Vagina (tissue), 2 donors: Measurements from ENCODE around the gene NUAK1. TPM values are rescaled to one million over a fixed set of nuclear protein-coding genes. Genes with fewer than 3 reads are reported as not detected.

ENCODE experiments used
- DNase-seq, 2 donors: peaks; one replicate each; pipeline ENCODE4 v3.0.0-alpha.2; 2017; ENCODE audit errors: extremely low spot score in 2 of 2
- H3K27ac ChIP-seq: fragments of 200-600 bp; sonication (generic); one replicate; pipeline ENCODE4 v1.5.1; 2019
- H3K27me3 ChIP-seq: fragments of 200-600 bp; sonication (generic); one replicate; pipeline ENCODE4 v1.5.1; 2019
- H3K36me3 ChIP-seq, 2 donors: fragments of 200-600 bp; sonication (generic); one replicate each; pipeline ENCODE4 v1.5.1; 2017 to 2019
- H3K4me1 ChIP-seq: fragments of 200-600 bp; sonication (generic); one replicate; pipeline ENCODE4 v1.5.1; 2019
- H3K4me3 ChIP-seq, 2 donors: fragments of 200-600 bp; sonication (generic); 1 replicate in 1 of 2; 2 replicates in 1 of 2; pipeline ENCODE4 v1.5.1; 2016 to 2019
- H3K9me3 ChIP-seq: fragments of 200-600 bp; sonication (generic); one replicate; pipeline ENCODE4 v1.5.1; 2019
- CTCF ChIP-seq, 3 experiments: fragments of 450-650 bp in 2 of 3; fragments of 200-600 bp in 1 of 3; sonication (generic) in 1 of 3; IDR thresholded peaks; one replicate each; pipeline ENCODE4 v1.5.1; 2017 to 2019; ENCODE audit warnings: antibody characterized with exemption in 3 of 3, mild to moderate bottlenecking in 2 of 3, moderate library complexity in 2 of 3
- POLR2A ChIP-seq, 2 donors: fragments of 450-650 bp; IDR thresholded peaks; one replicate each; pipeline ENCODE4 v1.6.1; 2017; ENCODE audit warnings: antibody characterized with exemption in 2 of 2, mild to moderate bottlenecking in 2 of 2, moderate library complexity in 2 of 2
- POLR2AphosphoS5 ChIP-seq, 2 donors: sonication (generic); formaldehyde crosslinking; IDR thresholded peaks; one replicate each; pipeline ENCODE4 v1.9.0; 2017; ENCODE audit warnings: antibody characterized with exemption in 2 of 2, mild to moderate bottlenecking in 2 of 2, low read depth in 1 of 2; ENCODE audit not compliant: insufficient read depth in 1 of 2
- intact Hi-C: fragments of 100-400 bp; cut with DNase I; formaldehyde crosslinking; loops from one replicate; pipeline ENCODE4 v1.15.1; 2023
- total RNA-seq: library from RNA; depleted of rRNA; stranded (reverse); fragments of >200 nt; gene quantifications from one replicate; pipeline ENCODE4 v1.2.3, GENCODE V29; 2016

Gene NUAK1
- total RNA-seq, 1 donor from 2014 or later: 22.8 TPM

- H3K27ac ChIP-seq: peak overlapping the region; percentile 94
- peaks cover 76% of the 10 kb centered on the region for H3K4me1 ChIP-seq
Observed at GRCh38 chr12:106133136-106134087, 5.3 kb downstream of the NUAK1 start.

GRCh38 chr12:106132175-106133135 is 6.3 kb downstream of the NUAK1 start:
- intact Hi-C loops: no loop called here
- Histone ChIP-seq H3K27ac (peak overlapping the region; percentile 62), H3K4me3 (no peak overlapping the region), H3K9me3 (no peaks in the 10 kb centered on the region), H3K36me3 (no peaks in the 10 kb centered on the region), H3K4me1 (peaks cover 86% of the 10 kb centered on the region), H3K27me3 (no peaks in the 10 kb centered on the region)
- no peak for DNase-seq
- TF ChIP-seq POLR2AphosphoS5 (IDR thresholded peaks at IDR 0.05; ENCODE audit: insufficient read depth in 1 of 2, low read depth in 1 of 2) (no peak), POLR2A (IDR thresholded peaks at IDR 0.05) (no peak), CTCF (IDR thresholded peaks at IDR 0.05) (no peak)

More at GRCh38 chr12:106133136-106134087, 5.3 kb downstream of the NUAK1 start:
- intact Hi-C loops: no loop called here
- Histone ChIP-seq H3K9me3 (no peaks in the 10 kb centered on the region), H3K36me3 (no peaks in the 10 kb centered on the region), H3K27me3 (no peaks in the 10 kb centered on the region), H3K4me3 (no peak overlapping the region)
- TF ChIP-seq POLR2A (IDR thresholded peaks at IDR 0.05): no peak
- no peak for TF ChIP-seq CTCF (IDR thresholded peaks at IDR 0.05)
- TF ChIP-seq POLR2AphosphoS5 (IDR thresholded peaks at IDR 0.05; ENCODE audit: insufficient read depth in 1 of 2, low read depth in 1 of 2): no peak
- DNase-seq: no peak

- no peaks in the 10 kb centered on the region for H3K36me3 ChIP-seq
- peaks cover 93% of the 10 kb centered on the region for H3K4me1 ChIP-seq
- H3K4me3 ChIP-seq: no peak overlapping the region
- no peak for DNase-seq
- peak overlapping the region; percentile 62 for H3K27ac ChIP-seq
- TF ChIP-seq CTCF (IDR thresholded peaks at IDR 0.05) (no peak), POLR2A (IDR thresholded peaks at IDR 0.05) (no peak), POLR2AphosphoS5 (IDR thresholded peaks at IDR 0.05; ENCODE audit: insufficient read depth in 1 of 2, low read depth in 1 of 2) (no peak)
- no peaks in the 10 kb centered on the region for H3K27me3 ChIP-seq
- intact Hi-C loops: no loop called here
- no peaks in the 10 kb centered on the region for H3K9me3 ChIP-seq
Observed at GRCh38 chr12:106131676-106132075, 7.1 kb downstream of the NUAK1 start.

GRCh38 chr12:106130474-106131113 is 8.2 kb downstream of the NUAK1 start:
- Histone ChIP-seq H3K4me1 (peaks cover 98% of the 10 kb centered on the region), H3K27ac (peak overlapping the region; percentile 45), H3K36me3 (no peaks in the 10 kb centered on the region), H3K4me3 (no peak overlapping the region), H3K9me3 (no peaks in the 10 kb centered on the region), H3K27me3 (no peaks in the 10 kb centered on the region)
- no peak for DNase-seq
- TF ChIP-seq POLR2AphosphoS5 (IDR thresholded peaks at IDR 0.05; ENCODE audit: insufficient read depth in 1 of 2, low read depth in 1 of 2): no peak
- TF ChIP-seq POLR2A (IDR thresholded peaks at IDR 0.05): no peak
- TF ChIP-seq CTCF (IDR thresholded peaks at IDR 0.05): no peak
- intact Hi-C loops: no loop called here
